Osteocyte (in vitro differentiated cells): Measurements from ENCODE around the gene NT5C3A. TPM values are rescaled to one million over a fixed set of nuclear protein-coding genes. Genes with fewer than 3 reads are reported as not detected.
"Not testable (repeated sequence)": the region's sequence is repeated elsewhere in the genome, so short reads cannot be mapped to it uniquely, and the experiment has no call there.

ENCODE experiments used
- DNase-seq: peaks from one replicate; pipeline ENCODE4 v3.0.0; 2021; ENCODE audit warnings: mixed read lengths; ENCODE audit not compliant: unreplicated experiment; ENCODE audit errors: extremely low spot score
- H3K27ac Mint-ChIP-seq: one replicate; pipeline ENCODE4 v1.8.0; 2021; ENCODE audit warnings: mild to moderate bottlenecking, mixed read lengths; ENCODE audit not compliant: unreplicated experiment
- H3K27me3 Mint-ChIP-seq: one replicate; pipeline ENCODE4 v1.8.0; 2021; ENCODE audit warnings: mixed read lengths; ENCODE audit not compliant: unreplicated experiment
- H3K36me3 Mint-ChIP-seq: one replicate; pipeline ENCODE4 v1.8.0; 2021; ENCODE audit warnings: mixed read lengths; ENCODE audit not compliant: unreplicated experiment
- H3K4me1 Mint-ChIP-seq: one replicate; pipeline ENCODE4 v1.8.0; 2021; ENCODE audit warnings: mixed read lengths; ENCODE audit not compliant: unreplicated experiment
- H3K4me3 Mint-ChIP-seq: one replicate; pipeline ENCODE4 v1.8.0; 2021; ENCODE audit warnings: mild to moderate bottlenecking, moderate library complexity, mixed read lengths; ENCODE audit not compliant: unreplicated experiment
- H3K9me3 Mint-ChIP-seq: one replicate; pipeline ENCODE4 v1.8.0; 2021; ENCODE audit warnings: mixed read lengths; ENCODE audit not compliant: unreplicated experiment
- total RNA-seq: library from RNA; stranded (reverse); gene quantifications from 2 replicates; pipeline ENCODE4 v1.2.1, GENCODE V29; 2021
- TF ChIP-seq, protein P1 (sequence below): fragments of 200-600 bp; sonication (generic); IDR thresholded peaks from 2 replicates; pipeline ENCODE4 v1.5.0; 2021; ENCODE audit warnings: antibody characterized with exemption, mild to moderate bottlenecking, moderate library complexity

The NT5C3A gene
- total RNA-seq, 1 donor from 2014 or later = 20.4 TPM

DNA sequence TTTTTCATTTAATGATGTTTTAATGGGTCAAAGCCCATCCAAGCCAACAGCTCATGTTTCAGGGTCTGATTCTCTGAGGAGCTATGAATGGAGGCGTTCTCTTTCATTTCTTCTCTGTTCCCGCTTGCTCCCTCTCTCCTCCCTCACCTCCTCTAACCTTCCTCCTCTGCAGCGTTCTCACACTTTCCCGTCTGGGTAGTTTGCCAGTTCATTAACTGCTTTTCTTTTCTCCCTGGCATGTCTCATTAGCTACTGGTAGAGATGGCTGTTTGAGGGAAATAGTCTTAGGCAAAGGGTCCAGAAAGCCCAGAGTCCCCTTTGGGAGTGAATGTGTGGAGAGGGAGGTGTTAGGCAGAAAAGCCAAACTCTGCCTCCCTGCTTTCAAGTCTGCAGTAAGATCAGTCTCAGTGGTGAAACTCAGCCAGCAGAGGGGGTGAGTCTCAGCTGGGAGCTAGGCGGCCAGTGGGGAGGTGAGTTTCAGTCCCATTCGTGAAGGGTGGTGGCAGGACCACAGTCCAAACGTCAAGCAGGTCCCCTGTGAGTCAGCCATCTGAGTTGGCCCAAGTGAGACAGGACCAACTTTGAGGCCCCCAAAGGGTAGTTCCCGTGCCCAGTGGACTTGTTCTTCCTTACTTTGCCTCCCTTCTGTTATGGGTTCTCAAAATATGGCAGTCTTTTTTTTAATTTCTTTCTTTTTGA, 98.0 kb downstream of the NT5C3A start:
- Mint-ChIP-seq H3K27ac (peak overlapping the region; percentile 29), H3K4me1 (peaks cover 20% of the 10 kb centered on the region), H3K4me3 (peak overlapping the region; percentile 15)
- not testable (repeated sequence) for H3K9me3 Mint-ChIP-seq, H3K36me3 Mint-ChIP-seq, DNase-seq, H3K27me3 Mint-ChIP-seq
- TF ChIP-seq, protein P1, sequence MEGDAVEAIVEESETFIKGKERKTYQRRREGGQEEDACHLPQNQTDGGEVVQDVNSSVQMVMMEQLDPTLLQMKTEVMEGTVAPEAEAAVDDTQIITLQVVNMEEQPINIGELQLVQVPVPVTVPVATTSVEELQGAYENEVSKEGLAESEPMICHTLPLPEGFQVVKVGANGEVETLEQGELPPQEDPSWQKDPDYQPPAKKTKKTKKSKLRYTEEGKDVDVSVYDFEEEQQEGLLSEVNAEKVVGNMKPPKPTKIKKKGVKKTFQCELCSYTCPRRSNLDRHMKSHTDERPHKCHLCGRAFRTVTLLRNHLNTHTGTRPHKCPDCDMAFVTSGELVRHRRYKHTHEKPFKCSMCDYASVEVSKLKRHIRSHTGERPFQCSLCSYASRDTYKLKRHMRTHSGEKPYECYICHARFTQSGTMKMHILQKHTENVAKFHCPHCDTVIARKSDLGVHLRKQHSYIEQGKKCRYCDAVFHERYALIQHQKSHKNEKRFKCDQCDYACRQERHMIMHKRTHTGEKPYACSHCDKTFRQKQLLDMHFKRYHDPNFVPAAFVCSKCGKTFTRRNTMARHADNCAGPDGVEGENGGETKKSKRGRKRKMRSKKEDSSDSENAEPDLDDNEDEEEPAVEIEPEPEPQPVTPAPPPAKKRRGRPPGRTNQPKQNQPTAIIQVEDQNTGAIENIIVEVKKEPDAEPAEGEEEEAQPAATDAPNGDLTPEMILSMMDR = peak; percentile 43

Other genes with a start within 250 kb of the NT5C3A start
- 33.9 and 36.5 TPM in 2 replicates for gene KBTBD2, start 171.0 kb downstream of the NT5C3A start, total RNA-seq
- 229 and 237 TPM in 2 replicates for gene FKBP9, start 105.3 kb downstream of the NT5C3A start, total RNA-seq
- gene RP9, start 46.6 kb upstream of the NT5C3A start, total RNA-seq = 17.9 and 18.9 TPM in 2 replicates
- 22.6 and 25.1 TPM in 2 replicates for gene BBS9, start 66.8 kb upstream of the NT5C3A start, total RNA-seq